K562 (cell line): Measurements from ENCODE around the gene NEDD9. TPM values are rescaled to one million over a fixed set of nuclear protein-coding genes. Genes with fewer than 3 reads are reported as not detected.

Source experiments
- BACH1 ChIP-seq: fragments of 200-800 bp; sonication (Bioruptor generic); IDR thresholded peaks from 2 replicates; pipeline ENCODE4 v1.6.1; 2016; ENCODE audit warnings: missing genetic modification characterization, missing compliant biosample characterization
- CBX8 ChIP-seq: fragments of 200-600 bp; sonication (generic); IDR thresholded peaks from 2 replicates; pipeline ENCODE4 v1.6.1; 2012; ENCODE audit warnings: borderline replicate concordance, mixed run types, low read depth, mild to moderate bottlenecking, moderate library complexity, mixed read lengths, low read length, control low read depth, inconsistent platforms; ENCODE audit not compliant: poor library complexity, severe bottlenecking; ENCODE audit errors: extremely low read depth
- CHD4 ChIP-seq: fragments of 200-600 bp; sonication (generic); IDR thresholded peaks from 3 replicates; pipeline ENCODE4 v1.6.1; 2012; ENCODE audit warnings: low read depth, mild to moderate bottlenecking, mixed read lengths, low read length, inconsistent platforms; ENCODE audit not compliant: insufficient read depth, insufficient replicate concordance, poor library complexity, severe bottlenecking
- E2F8 ChIP-seq: fragments of 450-650 bp; IDR thresholded peaks from 2 replicates; pipeline ENCODE4 v1.7.1; 2018; ENCODE audit warnings: mild to moderate bottlenecking, low read depth; ENCODE audit not compliant: partially characterized antibody
- GABPB2 ChIP-seq: fragments of 250-450 bp; sonication (Bioruptor Pico); conservative IDR thresholded peaks from 2 replicates; pipeline ENCODE4 v1.5.1; 2021; ENCODE audit warnings: mild to moderate bottlenecking
- HCFC1 ChIP-seq: IDR thresholded peaks from 2 replicates; pipeline ENCODE4 v1.6.1; 2012; ENCODE audit warnings: low read depth, low read length, improper control_type of control experiment
- MAFF ChIP-seq: IDR thresholded peaks from 2 replicates; pipeline ENCODE4 v1.6.1; 2012; ENCODE audit warnings: low read length, improper control_type of control experiment
- NCOA4 ChIP-seq: fragments of 450-650 bp; IDR thresholded peaks from 2 replicates; pipeline ENCODE4 v1.6.1; 2018; ENCODE audit warnings: mild to moderate bottlenecking; ENCODE audit not compliant: partially characterized antibody
- NR2C1 ChIP-seq, 2 experiments: fragments of 450-650 bp; IDR thresholded peaks; 2 replicates each; pipeline ENCODE4 v1.6.1; 2017; ENCODE audit warnings: mild to moderate bottlenecking in 2 of 2, antibody characterized with exemption in 1 of 2, inconsistent platforms in 1 of 2, missing compliant biosample characterization in 1 of 2, missing genetic modification characterization in 1 of 2
- PBX2 ChIP-seq, 2 experiments: IDR thresholded peaks in 1 of 2; conservative IDR thresholded peaks in 1 of 2; 2 replicates each; pipeline ENCODE4 v1.6.1; 2016; ENCODE audit warnings: low read depth in 2 of 2, mild to moderate bottlenecking in 1 of 2, missing compliant biosample characterization in 1 of 2, missing genetic modification characterization in 1 of 2, moderate library complexity in 1 of 2
- RNF2 ChIP-seq: sonication (generic); IDR thresholded peaks from 2 replicates; pipeline ENCODE4 v1.6.1; 2016
- SMAD2 ChIP-seq: fragments of 150-350 bp; IDR thresholded peaks from 2 replicates; pipeline ENCODE4 v1.6.1; 2014; ENCODE audit warnings: low read depth, mild to moderate bottlenecking, low read length
- ZC3H8 ChIP-seq: fragments of 450-650 bp; IDR thresholded peaks from 2 replicates; pipeline ENCODE4 v1.6.1; 2017
- ZNF644 ChIP-seq: fragments of 200-800 bp; sonication (Bioruptor generic); IDR thresholded peaks from 2 replicates; pipeline ENCODE4 v1.6.1; 2016; ENCODE audit warnings: low read depth, missing genetic modification characterization, missing compliant biosample characterization
- polyA plus RNA-seq, 8 experiments: library from polyadenylated mRNA; depleted of rRNA in 4 of 8; stranded (reverse) in 5 of 8; unstranded in 3 of 8; fragments of >200 nt; fragmentation: Nextera tagmentation in 2 of 8; fragmentation: Illumina TruSeq in 1 of 8; extraction: Ambion mirVana in 2 of 8; extraction: Trizol in 1 of 8; gene quantifications; 2 replicates each; pipeline versions ENCODE4 v1.2.1 to v1.2.3, GENCODE V29; 2011 to 2014; ENCODE audit warnings: inconsistent platforms in 1 of 8, missing spikeins in 1 of 8
- total RNA-seq, 7 experiments: library from RNA; depleted of rRNA in 6 of 7; stranded (reverse); fragments of >200 nt in 6 of 7; fragmentation: Illumina TruSeq in 2 of 7; extraction: Trizol in 2 of 7; gene quantifications; 2 replicates each; pipeline versions ENCODE4 v1.2.1 to v1.2.3, GENCODE V29; 2011 to 2021; ENCODE audit warnings: low replicate concordance in 1 of 7
- TF ChIP-seq, protein P1 (sequence below), 3 experiments: IDR thresholded peaks in 2 of 3; conservative IDR thresholded peaks in 1 of 3; 2 replicates each; pipeline ENCODE4 v1.5.1; 2011 to 2012; ENCODE audit warnings: low read length in 3 of 3, mild to moderate bottlenecking in 3 of 3, control low read depth in 2 of 3, improper control_type of control experiment in 1 of 3, inconsistent platforms in 1 of 3, low read depth in 1 of 3, mixed read lengths in 1 of 3, moderate library complexity in 1 of 3; ENCODE audit not compliant: insufficient read depth in 2 of 3
- TF ChIP-seq, protein P2 (sequence below): fragments of 450-650 bp; formaldehyde crosslinking; IDR thresholded peaks from 2 replicates; pipeline ENCODE4 v1.4.0; 2020; ENCODE audit warnings: mild to moderate bottlenecking, moderate library complexity
- TF ChIP-seq, protein P3 (sequence below): fragments of 450-650 bp; formaldehyde crosslinking; IDR thresholded peaks from 2 replicates; pipeline ENCODE4 v1.4.0; 2022; ENCODE audit warnings: mild to moderate bottlenecking, moderate library complexity

NEDD9 gene
- total and polyA plus RNA-seq, 9 of the 15 experiments (the other 6 are each of a cell fraction or from before 2014, with no cell fraction given), result 0.04 to 0.18 (median 0.15) TPM; not detected in 6

DNA sequence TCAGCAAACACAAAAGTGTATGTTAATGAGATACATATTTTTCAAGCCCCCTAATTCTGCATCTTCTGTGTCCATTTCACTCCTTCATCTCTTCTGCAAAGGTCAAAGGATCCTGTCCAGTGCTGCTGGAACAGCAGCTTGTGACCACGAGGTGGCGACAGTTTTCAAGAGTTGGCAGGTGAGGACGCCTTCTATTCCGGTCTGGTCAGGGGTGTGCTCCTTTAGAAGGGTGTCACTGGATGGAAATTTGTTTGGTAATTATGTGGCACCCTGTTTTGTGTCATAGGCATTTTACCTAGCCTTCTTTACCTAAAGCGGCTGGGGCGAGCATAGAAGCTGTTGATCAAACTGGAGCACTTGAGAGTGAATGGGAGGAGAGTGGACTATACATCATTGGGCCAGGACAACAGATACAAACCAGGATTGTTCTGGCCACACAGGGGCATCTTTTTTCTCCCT lies 88.0 kb downstream of the NEDD9 start (continued):
- TF ChIP-seq E2F8, result no peak
- no peak for TF ChIP-seq RNF2
- TF ChIP-seq, protein P1, sequence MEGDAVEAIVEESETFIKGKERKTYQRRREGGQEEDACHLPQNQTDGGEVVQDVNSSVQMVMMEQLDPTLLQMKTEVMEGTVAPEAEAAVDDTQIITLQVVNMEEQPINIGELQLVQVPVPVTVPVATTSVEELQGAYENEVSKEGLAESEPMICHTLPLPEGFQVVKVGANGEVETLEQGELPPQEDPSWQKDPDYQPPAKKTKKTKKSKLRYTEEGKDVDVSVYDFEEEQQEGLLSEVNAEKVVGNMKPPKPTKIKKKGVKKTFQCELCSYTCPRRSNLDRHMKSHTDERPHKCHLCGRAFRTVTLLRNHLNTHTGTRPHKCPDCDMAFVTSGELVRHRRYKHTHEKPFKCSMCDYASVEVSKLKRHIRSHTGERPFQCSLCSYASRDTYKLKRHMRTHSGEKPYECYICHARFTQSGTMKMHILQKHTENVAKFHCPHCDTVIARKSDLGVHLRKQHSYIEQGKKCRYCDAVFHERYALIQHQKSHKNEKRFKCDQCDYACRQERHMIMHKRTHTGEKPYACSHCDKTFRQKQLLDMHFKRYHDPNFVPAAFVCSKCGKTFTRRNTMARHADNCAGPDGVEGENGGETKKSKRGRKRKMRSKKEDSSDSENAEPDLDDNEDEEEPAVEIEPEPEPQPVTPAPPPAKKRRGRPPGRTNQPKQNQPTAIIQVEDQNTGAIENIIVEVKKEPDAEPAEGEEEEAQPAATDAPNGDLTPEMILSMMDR (IDR thresholded peaks at IDR 0.05 in 2 of 3, conservative IDR thresholded peaks at IDR 0.05 in 1 of 3; ENCODE audit: insufficient read depth in 2 of 3, low read depth in 1 of 3, low read length in 3 of 3), result peak; percentile 89 to 97 (median 96)
- peak; percentile 81 for TF ChIP-seq NR2C1 (IDR thresholded peaks at IDR 0.05)
- TF ChIP-seq NR2C1 (tag; IDR thresholded peaks at IDR 0.05), result peak; percentile 82
- no peak for TF ChIP-seq ZC3H8
- TF ChIP-seq GABPB2 (CRISPR knock-in tag), result no peak
- 0 out of 2 replicates have a peak, but pooled peaks have one; percentile 22 for TF ChIP-seq HCFC1
- TF ChIP-seq BACH1 (tag), result peak; percentile 11; the same call in 1 of the 2 replicates
- TF ChIP-seq NCOA4, result no peak
- TF ChIP-seq PBX2 (CRISPR knock-in tag; IDR thresholded peaks at IDR 0.05; ENCODE audit: low read depth), result no peak
- TF ChIP-seq PBX2 (tag; conservative IDR thresholded peaks at IDR 0.05; ENCODE audit: low read depth), result no peak
- TF ChIP-seq SMAD2, result no peak
- no peak for TF ChIP-seq MAFF
- TF ChIP-seq ZNF644 (tag), result no peak
- TF ChIP-seq, protein P2, sequence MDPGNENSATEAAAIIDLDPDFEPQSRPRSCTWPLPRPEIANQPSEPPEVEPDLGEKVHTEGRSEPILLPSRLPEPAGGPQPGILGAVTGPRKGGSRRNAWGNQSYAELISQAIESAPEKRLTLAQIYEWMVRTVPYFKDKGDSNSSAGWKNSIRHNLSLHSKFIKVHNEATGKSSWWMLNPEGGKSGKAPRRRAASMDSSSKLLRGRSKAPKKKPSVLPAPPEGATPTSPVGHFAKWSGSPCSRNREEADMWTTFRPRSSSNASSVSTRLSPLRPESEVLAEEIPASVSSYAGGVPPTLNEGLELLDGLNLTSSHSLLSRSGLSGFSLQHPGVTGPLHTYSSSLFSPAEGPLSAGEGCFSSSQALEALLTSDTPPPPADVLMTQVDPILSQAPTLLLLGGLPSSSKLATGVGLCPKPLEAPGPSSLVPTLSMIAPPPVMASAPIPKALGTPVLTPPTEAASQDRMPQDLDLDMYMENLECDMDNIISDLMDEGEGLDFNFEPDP (CRISPR knock-in tag), result no peak
- TF ChIP-seq CBX8, result no peak
- TF ChIP-seq, protein P3, sequence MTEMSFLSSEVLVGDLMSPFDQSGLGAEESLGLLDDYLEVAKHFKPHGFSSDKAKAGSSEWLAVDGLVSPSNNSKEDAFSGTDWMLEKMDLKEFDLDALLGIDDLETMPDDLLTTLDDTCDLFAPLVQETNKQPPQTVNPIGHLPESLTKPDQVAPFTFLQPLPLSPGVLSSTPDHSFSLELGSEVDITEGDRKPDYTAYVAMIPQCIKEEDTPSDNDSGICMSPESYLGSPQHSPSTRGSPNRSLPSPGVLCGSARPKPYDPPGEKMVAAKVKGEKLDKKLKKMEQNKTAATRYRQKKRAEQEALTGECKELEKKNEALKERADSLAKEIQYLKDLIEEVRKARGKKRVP, result no peak
- TF ChIP-seq CHD4, result no peak
